H1 (cell line): ENCODE data around the gene MPP2. TPM values are rescaled to one million over a fixed set of nuclear protein-coding genes. Genes with fewer than 3 reads are reported as not detected.

Experiments
- CHD7 ChIP-seq: fragments of 300-600 bp; sonication (generic); IDR thresholded peaks from 2 replicates; pipeline ENCODE4 v1.7.1; 2012; ENCODE audit warnings: low read length, moderate library complexity, mild to moderate bottlenecking, inconsistent platforms; ENCODE audit not compliant: insufficient replicate concordance
- CTCF ChIP-seq, 3 experiments: IDR thresholded peaks; 1 replicate in 2 of 3; 2 replicates in 1 of 3; pipeline versions ENCODE4 v1.5.1 to v1.6.1; 2011; ENCODE audit warnings: low read length in 3 of 3, mild to moderate bottlenecking in 3 of 3, inconsistent platforms in 2 of 3, low read depth in 1 of 3, moderate library complexity in 1 of 3; ENCODE audit not compliant: insufficient read depth in 1 of 3; ENCODE audit errors: control extremely low read depth in 1 of 3
- GTF2F1 ChIP-seq: IDR thresholded peaks from 2 replicates; pipeline ENCODE4 v1.6.1; 2012; ENCODE audit warnings: low read depth, low read length, improper control_type of control experiment, borderline replicate concordance
- SIX5 ChIP-seq: IDR thresholded peaks from 2 replicates; pipeline ENCODE4 v1.6.1; 2011; ENCODE audit warnings: mild to moderate bottlenecking, low read depth, low read length
- polyA plus RNA-seq, 7 experiments: library from polyadenylated mRNA; depleted of rRNA in 3 of 7; stranded (reverse) in 5 of 7; unstranded in 2 of 7; fragments of >200 nt in 5 of 7; fragments of 200-250 nt in 2 of 7; gene quantifications; 1 replicate in 5 of 7; 2 replicates in 1 of 7; 4 replicates in 1 of 7; pipeline versions ENCODE4 v1.2.1 to v1.2.3, GENCODE V29; 2011 to 2013; ENCODE audit warnings: missing spikeins in 2 of 7, mixed read lengths in 2 of 7
- total RNA-seq: library from RNA; stranded (reverse); fragmentation: NEBNext Ultra II Directional; extraction: Animal tissue kit (Norgen Biotek cat#: 25700); gene quantifications from 2 replicates; pipeline ENCODE4 v1.2.1, GENCODE V29; 2021

Gene MPP2
- total and polyA plus RNA-seq, 2 of the 8 experiments (the other 6 are each of a cell fraction or from before 2014, with no cell fraction given) = 30.9 to 34.1 TPM

- no peak for TF ChIP-seq CHD7
- no peak for TF ChIP-seq SIX5
- TF ChIP-seq CTCF (IDR thresholded peaks at IDR 0.05; ENCODE audit: control extremely low read depth in 1 of 3, insufficient read depth in 1 of 3, low read depth in 1 of 3, low read length in 3 of 3) = no peak
- no peak for TF ChIP-seq GTF2F1
Observed at GRCh38 chr17:43924558-43924957, 17.2 kb upstream of the MPP2 start (continued).
